ENCODE data around the gene RHBDD1.

Gene RHBDD1

GRCh38 chr2:226893216-226893615 lies 57.4 kb downstream of the RHBDD1 start:
- TF ChIP-seq, protein P1, sequence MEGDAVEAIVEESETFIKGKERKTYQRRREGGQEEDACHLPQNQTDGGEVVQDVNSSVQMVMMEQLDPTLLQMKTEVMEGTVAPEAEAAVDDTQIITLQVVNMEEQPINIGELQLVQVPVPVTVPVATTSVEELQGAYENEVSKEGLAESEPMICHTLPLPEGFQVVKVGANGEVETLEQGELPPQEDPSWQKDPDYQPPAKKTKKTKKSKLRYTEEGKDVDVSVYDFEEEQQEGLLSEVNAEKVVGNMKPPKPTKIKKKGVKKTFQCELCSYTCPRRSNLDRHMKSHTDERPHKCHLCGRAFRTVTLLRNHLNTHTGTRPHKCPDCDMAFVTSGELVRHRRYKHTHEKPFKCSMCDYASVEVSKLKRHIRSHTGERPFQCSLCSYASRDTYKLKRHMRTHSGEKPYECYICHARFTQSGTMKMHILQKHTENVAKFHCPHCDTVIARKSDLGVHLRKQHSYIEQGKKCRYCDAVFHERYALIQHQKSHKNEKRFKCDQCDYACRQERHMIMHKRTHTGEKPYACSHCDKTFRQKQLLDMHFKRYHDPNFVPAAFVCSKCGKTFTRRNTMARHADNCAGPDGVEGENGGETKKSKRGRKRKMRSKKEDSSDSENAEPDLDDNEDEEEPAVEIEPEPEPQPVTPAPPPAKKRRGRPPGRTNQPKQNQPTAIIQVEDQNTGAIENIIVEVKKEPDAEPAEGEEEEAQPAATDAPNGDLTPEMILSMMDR (IDR thresholded peaks at IDR 0.05; ENCODE audit: poor library complexity, severe bottlenecking), result no peak
- no peaks in the 10 kb centered on the region for H3K36me3 ChIP-seq (ENCODE audit: low read depth)
- no peaks in the 10 kb centered on the region for H3K9me3 ChIP-seq (ENCODE audit: severe bottlenecking)
- DNase-seq (ENCODE audit: low spot score) (no peak), ATAC-seq (ENCODE audit: low read depth) (no peak)
- H3K27ac ChIP-seq (ENCODE audit: poor library complexity, severe bottlenecking), result peak overlapping the region; percentile 22
- H3K27me3 ChIP-seq (ENCODE audit: insufficient read depth, poor library complexity, severe bottlenecking), result no peaks in the 10 kb centered on the region
- H3K4me1 ChIP-seq (ENCODE audit: insufficient read depth, poor library complexity, severe bottlenecking), result peaks cover 26% of the 10 kb centered on the region
- H3K4me3 ChIP-seq (ENCODE audit: severe bottlenecking), result no peak overlapping the region

GRCh38 chr2:226894752-226895151 lies 58.9 kb downstream of the RHBDD1 start:
- H3K4me1 ChIP-seq (ENCODE audit: insufficient read depth, poor library complexity, severe bottlenecking), result peaks cover 17% of the 10 kb centered on the region
- H3K27ac ChIP-seq (ENCODE audit: poor library complexity, severe bottlenecking), result no peak overlapping the region
- ATAC-seq (ENCODE audit: low read depth) (no peak), DNase-seq (ENCODE audit: low spot score) (no peak)
- TF ChIP-seq, protein P1 (IDR thresholded peaks at IDR 0.05; ENCODE audit: poor library complexity, severe bottlenecking), result no peak
- no peaks in the 10 kb centered on the region for H3K27me3 ChIP-seq (ENCODE audit: insufficient read depth, poor library complexity, severe bottlenecking)
- no peak overlapping the region for H3K4me3 ChIP-seq (ENCODE audit: severe bottlenecking)
- no peaks in the 10 kb centered on the region for H3K9me3 ChIP-seq (ENCODE audit: severe bottlenecking)
- H3K36me3 ChIP-seq (ENCODE audit: low read depth), result no peaks in the 10 kb centered on the region

DNA sequence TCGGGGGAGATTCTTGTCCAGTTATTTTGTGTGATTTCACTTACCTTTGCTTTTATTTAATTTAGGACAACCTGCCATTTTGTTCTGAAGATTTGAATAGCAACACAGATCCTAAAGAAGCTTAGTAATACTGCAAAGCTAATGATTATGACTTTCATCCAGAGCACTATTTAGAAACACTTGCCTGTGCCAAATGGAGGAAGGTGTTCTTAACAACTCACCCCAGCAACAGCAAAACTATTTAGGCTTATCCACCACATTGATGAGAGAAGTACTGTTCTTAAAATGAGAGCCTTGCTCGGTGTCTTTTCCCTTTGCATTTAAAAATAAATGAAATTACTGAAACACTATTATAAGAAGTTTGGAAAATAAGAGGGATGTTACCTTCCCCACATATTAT lies 59.7 kb downstream of the RHBDD1 start:
- Histone ChIP-seq H3K27ac (ENCODE audit: poor library complexity, severe bottlenecking) (no peak overlapping the region), H3K36me3 (ENCODE audit: low read depth) (no peaks in the 10 kb centered on the region), H3K4me3 (ENCODE audit: severe bottlenecking) (no peak overlapping the region), H3K9me3 (ENCODE audit: severe bottlenecking) (no peaks in the 10 kb centered on the region), H3K4me1 (ENCODE audit: insufficient read depth, poor library complexity, severe bottlenecking) (peaks cover 17% of the 10 kb centered on the region), H3K27me3 (ENCODE audit: insufficient read depth, poor library complexity, severe bottlenecking) (no peaks in the 10 kb centered on the region)
- TF ChIP-seq, protein P1 (IDR thresholded peaks at IDR 0.05; ENCODE audit: poor library complexity, severe bottlenecking), result no peak
- DNase-seq (ENCODE audit: low spot score) (no peak), ATAC-seq (ENCODE audit: low read depth) (no peak)

- Histone ChIP-seq H3K4me1 (ENCODE audit: insufficient read depth, poor library complexity, severe bottlenecking) (peaks cover 10% of the 10 kb centered on the region), H3K4me3 (ENCODE audit: severe bottlenecking) (no peak overlapping the region), H3K36me3 (ENCODE audit: low read depth) (no peaks in the 10 kb centered on the region), H3K27me3 (ENCODE audit: insufficient read depth, poor library complexity, severe bottlenecking) (no peaks in the 10 kb centered on the region), H3K27ac (ENCODE audit: poor library complexity, severe bottlenecking) (no peak overlapping the region), H3K9me3 (ENCODE audit: severe bottlenecking) (no peaks in the 10 kb centered on the region)
- TF ChIP-seq, protein P1 (IDR thresholded peaks at IDR 0.05; ENCODE audit: poor library complexity, severe bottlenecking), result no peak
- ATAC-seq (ENCODE audit: low read depth) (no peak), DNase-seq (ENCODE audit: low spot score) (no peak)
Observed at GRCh38 chr2:226898121-226898520, 62.3 kb downstream of the RHBDD1 start.

DNA sequence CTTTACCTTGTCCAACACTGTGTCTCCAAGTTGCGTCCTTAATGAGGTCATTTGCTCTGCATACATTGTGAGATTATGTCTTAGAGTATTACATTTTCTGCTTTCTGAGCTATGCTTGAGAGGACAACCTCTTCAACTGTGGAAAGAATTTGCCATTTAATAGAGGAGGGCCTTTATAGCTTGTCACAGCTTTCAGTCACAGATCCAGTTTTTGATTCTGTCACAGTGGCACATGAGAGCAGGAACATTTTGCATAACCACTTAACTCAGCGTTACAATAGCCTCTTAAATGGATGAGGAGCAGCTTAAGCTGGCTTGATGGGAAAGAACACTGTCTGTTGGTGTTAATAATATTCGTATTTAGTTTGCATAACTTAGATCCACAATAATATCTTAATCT lies 63.0 kb downstream of the RHBDD1 start:
- H3K4me3 ChIP-seq (ENCODE audit: severe bottlenecking), result no peak overlapping the region
- ATAC-seq (ENCODE audit: low read depth) (no peak), DNase-seq (ENCODE audit: low spot score) (no peak)
- no peaks in the 10 kb centered on the region for H3K27me3 ChIP-seq (ENCODE audit: insufficient read depth, poor library complexity, severe bottlenecking)
- H3K36me3 ChIP-seq (ENCODE audit: low read depth), result no peaks in the 10 kb centered on the region
- no peak overlapping the region for H3K27ac ChIP-seq (ENCODE audit: poor library complexity, severe bottlenecking)
- peaks cover 17% of the 10 kb centered on the region for H3K4me1 ChIP-seq (ENCODE audit: insufficient read depth, poor library complexity, severe bottlenecking)
- H3K9me3 ChIP-seq (ENCODE audit: severe bottlenecking), result no peaks in the 10 kb centered on the region
- TF ChIP-seq, protein P1 (IDR thresholded peaks at IDR 0.05; ENCODE audit: poor library complexity, severe bottlenecking), result no peak

All from RWPE2 (cell line).